SK-N-SH (cell line): ENCODE data around the gene NPHS1. TPM values are rescaled to one million over a fixed set of nuclear protein-coding genes. Genes with fewer than 3 reads are reported as not detected.

ENCODE experiments used
- CTCF ChIA-PET: fragments of 300-600, 350-600 bp; formaldehyde crosslinking; extraction: SDS; loops from one replicate; lab custom pipeline; 2021; lab: Yijun Ruan, JAX
- POLR2A ChIA-PET: fragments of 350-600 bp; sonication (Branson Sonifier 250); formaldehyde crosslinking; extraction: SDS; loops from one replicate; lab custom pipeline; 2020; ENCODE audit warnings: antibody characterized with exemption, inconsistent platforms; lab: Yijun Ruan, JAX
- DNase-seq: peaks from one replicate; pipeline ENCODE4 v3.0.0; 2012
- H2AFZ ChIP-seq: fragments of 200-600 bp; sonication (generic); 2 replicates; pipeline ENCODE4 v1.8.1; 2016; ENCODE audit warnings: antibody characterized with exemption, mild to moderate bottlenecking, low read depth
- H3F3A ChIP-seq: fragments of 200-600 bp; sonication (generic); replicated peaks from 2 replicates; pipeline ENCODE3; 2016; ENCODE audit warnings: antibody characterized with exemption, mild to moderate bottlenecking; ENCODE audit not compliant: insufficient read depth
- H3K27ac ChIP-seq, 2 experiments: fragments of 200-500 bp in 1 of 2; fragments of 200-600 bp in 1 of 2; sonication (Bioruptor generic) in 1 of 2; sonication (generic), shearing (Covaris generic) in 1 of 2; 2 replicates each; pipeline versions ENCODE4 v1.5.1 to v1.6.1; 2014 to 2016; ENCODE audit warnings: low read depth in 2 of 2, inconsistent platforms in 1 of 2, low read length in 1 of 2, mild to moderate bottlenecking in 1 of 2, mixed read lengths in 1 of 2
- H3K27me3 ChIP-seq: fragments of 200-600 bp; sonication (generic), shearing (Covaris generic); 2 replicates; pipeline ENCODE4 v1.6.1; 2016; ENCODE audit warnings: mixed run types; ENCODE audit not compliant: insufficient read depth
- H3K36me3 ChIP-seq, 2 experiments: fragments of 200-500 bp in 1 of 2; fragments of 200-600 bp in 1 of 2; sonication (Bioruptor generic) in 1 of 2; sonication (generic) in 1 of 2; replicated peaks in 1 of 2; 2 replicates each; pipeline versions ENCODE3 to v1.5.1; 2014 to 2016; ENCODE audit warnings: low read length in 1 of 2, mild to moderate bottlenecking in 1 of 2; ENCODE audit not compliant: insufficient read depth in 2 of 2, control insufficient read depth in 1 of 2
- H3K4me1 ChIP-seq, 2 experiments: fragments of 200-500 bp in 1 of 2; fragments of 200-600 bp in 1 of 2; sonication (Bioruptor generic) in 1 of 2; sonication (generic), shearing (Covaris generic) in 1 of 2; 2 replicates each; pipeline versions ENCODE4 v1.5.1 to v1.6.1; 2014 to 2016; ENCODE audit warnings: low read depth in 1 of 2, low read length in 1 of 2, mixed run types in 1 of 2; ENCODE audit not compliant: insufficient read depth in 2 of 2, control insufficient read depth in 1 of 2
- H3K4me2 ChIP-seq: fragments of 200-600 bp; sonication (generic), shearing (Covaris generic); 2 replicates; pipeline ENCODE4 v1.6.1; 2017; ENCODE audit warnings: mixed run types
- H3K4me3 ChIP-seq, 2 experiments: fragments of 200-500 bp in 1 of 2; fragments of 200-600 bp in 1 of 2; sonication (Bioruptor generic) in 1 of 2; sonication (generic), shearing (Covaris generic) in 1 of 2; 2 replicates each; pipeline versions ENCODE4 v1.5.1 to v1.8.1; 2014 to 2016; ENCODE audit warnings: low read depth in 2 of 2, inconsistent platforms in 1 of 2, low read length in 1 of 2, mild to moderate bottlenecking in 1 of 2, mixed read lengths in 1 of 2, moderate library complexity in 1 of 2
- H3K79me2 ChIP-seq: fragments of 200-600 bp; sonication (generic); 2 replicates; pipeline ENCODE4 v1.8.1; 2017; ENCODE audit warnings: mild to moderate bottlenecking; ENCODE audit not compliant: insufficient read depth
- H3K9ac ChIP-seq: fragments of 200-600 bp; sonication (generic); 2 replicates; pipeline ENCODE4 v1.6.1; 2017; ENCODE audit warnings: mixed run types
- H3K9me2 ChIP-seq: fragments of 200-600 bp; sonication (generic); 2 replicates; pipeline ENCODE4 v1.6.1; 2017; ENCODE audit warnings: mixed run types
- H3K9me3 ChIP-seq: fragments of 200-600 bp; sonication (generic); 2 replicates; pipeline ENCODE4 v1.6.1; 2017; ENCODE audit warnings: mixed run types, mild to moderate bottlenecking, moderate library complexity
- H4K20me1 ChIP-seq: fragments of 200-600 bp; sonication (generic); 2 replicates; pipeline ENCODE4 v1.6.1; 2017; ENCODE audit warnings: mild to moderate bottlenecking, mixed run types; ENCODE audit not compliant: insufficient read depth
- CTCF ChIP-seq: fragments of 200-600 bp; sonication (generic); IDR thresholded peaks from 2 replicates; pipeline ENCODE4 v1.6.1; 2017; ENCODE audit warnings: antibody characterized with exemption, mild to moderate bottlenecking, moderate library complexity
- ELF1 ChIP-seq: IDR thresholded peaks from 2 replicates; pipeline ENCODE4 v1.4.0; 2012
- FOSL2 ChIP-seq: IDR thresholded peaks from 2 replicates; pipeline ENCODE4 v1.4.0; 2012; ENCODE audit warnings: low read depth, mild to moderate bottlenecking, moderate library complexity, borderline replicate concordance
- FOXJ3 ChIP-seq: sonication (generic); formaldehyde crosslinking; IDR thresholded peaks from 2 replicates; pipeline ENCODE4 v1.5.1; 2020; ENCODE audit warnings: mild to moderate bottlenecking, missing genetic modification reagents
- FOXM1 ChIP-seq: IDR thresholded peaks from 2 replicates; pipeline ENCODE4 v1.4.0; 2012; ENCODE audit warnings: low read depth, mild to moderate bottlenecking
- GATA2 ChIP-seq: sonication (generic); formaldehyde crosslinking; IDR thresholded peaks from 2 replicates; pipeline ENCODE4 v1.5.0; 2020; ENCODE audit warnings: mild to moderate bottlenecking, missing genetic modification reagents
- JUND ChIP-seq: IDR thresholded peaks from 2 replicates; pipeline ENCODE4 v1.4.0; 2012
- MAX ChIP-seq: IDR thresholded peaks from 2 replicates; pipeline ENCODE4 v1.4.0; 2012; ENCODE audit warnings: low read depth
- NRF1 ChIP-seq: IDR thresholded peaks from 2 replicates; pipeline ENCODE4 v1.6.1; 2012; ENCODE audit warnings: low read depth, mild to moderate bottlenecking, low read length
- PBX3 ChIP-seq: IDR thresholded peaks from 2 replicates; pipeline ENCODE4; 2012
- RAD21 ChIP-seq: IDR thresholded peaks from 2 replicates; pipeline ENCODE4 v1.6.1; 2012; ENCODE audit warnings: mild to moderate bottlenecking, low read length
- RCOR1 ChIP-seq: fragments of 150-350 bp; IDR thresholded peaks from 2 replicates; pipeline ENCODE4 v1.6.1; 2017; ENCODE audit warnings: antibody characterized with exemption, low read length
- REST ChIP-seq: IDR thresholded peaks from 2 replicates; pipeline ENCODE4 v1.6.1; 2012; ENCODE audit warnings: mild to moderate bottlenecking, low read depth, low read length, moderate library complexity
- SIN3A ChIP-seq: IDR thresholded peaks from 2 replicates; pipeline ENCODE4 v1.6.1; 2012; ENCODE audit warnings: low read depth, mild to moderate bottlenecking, low read length, moderate library complexity, borderline replicate concordance
- SMC3 ChIP-seq: IDR thresholded peaks from 2 replicates; pipeline ENCODE4 v1.6.1; 2012; ENCODE audit warnings: low read depth, low read length, improper control_type of control experiment
- USF1 ChIP-seq: IDR thresholded peaks from 2 replicates; pipeline ENCODE4 v1.4.0; 2012; ENCODE audit warnings: low read depth, borderline replicate concordance
- USF2 ChIP-seq: fragments of 150-350 bp; IDR thresholded peaks from 2 replicates; pipeline ENCODE4 v1.6.1; 2017; ENCODE audit warnings: antibody characterized with exemption, low read length, low read depth, borderline replicate concordance
- WGBS: methylation state at CpG from one replicate; pipeline ENCODE4 v1.1.6; 2017; ENCODE audit warnings: low lambda C conversion rate; 5-methylcytosine and 5-hydroxymethylcytosine counted together
- polyA plus RNA-seq, 3 experiments: library from polyadenylated mRNA; depleted of rRNA; stranded (reverse); fragments of >200 nt; gene quantifications; 2 replicates each; pipeline ENCODE4 v1.2.3, GENCODE V29; 2012

NPHS1 gene
- polyA plus RNA-seq, 1 of the 3 experiments (the other 2 are of a cell fraction): not detected

GRCh38 chr19:35848486-35848885 lies 3.8 kb downstream of the NPHS1 start:
- H4K20me1 ChIP-seq: no peaks in the 10 kb centered on the region
- H3K9ac ChIP-seq: no peak overlapping the region
- ChIA-PET POLR2A (no interaction called here), CTCF (interaction anchor here (1.0 kb wide), 1 partner anchor 21 kb away, joined by 4 read pairs; no protein-coding TSS in a partner anchor)
- DNase-seq: no peak
- no peak overlapping the region for H3K4me3 ChIP-seq
- no peaks in the 10 kb centered on the region for H3K79me2 ChIP-seq
- H3K9me2 ChIP-seq: no peaks in the 10 kb centered on the region
- no peak overlapping the region for H3K4me2 ChIP-seq
- H3F3A ChIP-seq: no peaks in the 10 kb centered on the region
- H3K9me3 ChIP-seq: no peaks in the 10 kb centered on the region
- H2AFZ ChIP-seq: no peak overlapping the region
- H3K27ac ChIP-seq: no peak overlapping the region
- WGBS: 61% methylated on average over 8 of the region's 8 CpGs
- peaks cover 58% of the 10 kb centered on the region for H3K27me3 ChIP-seq
- TF ChIP-seq CTCF (no peak), NRF1 (no peak), MAX (no peak), JUND (no peak), SMC3 (no peak), RAD21 (no peak), FOXJ3 (no peak), FOXM1 (no peak), PBX3 (no peak), GATA2 (CRISPR knock-in tag) (no peak), FOSL2 (no peak), ELF1 (no peak)
- peaks cover 0 to 8% of the 10 kb centered on the region in 2 experiments; a peak in 1 of 4 replicates for H3K4me1 ChIP-seq
- H3K36me3 ChIP-seq: no peaks in the 10 kb centered on the region

GRCh38 chr19:35847911-35848310 lies 4.4 kb downstream of the NPHS1 start:
- H3K36me3 ChIP-seq: no peaks in the 10 kb centered on the region
- CTCF ChIA-PET: interaction anchor here (0.6 to 1.0 kb wide), 2 partner anchors 20 to 42 kb away, joined by 3 to 4 read pairs; no protein-coding TSS in a partner anchor
- no peak overlapping the region for H3K9ac ChIP-seq
- WGBS: 59% methylated on average over 8 of the region's 8 CpGs
- no peaks in the 10 kb centered on the region for H3F3A ChIP-seq
- peaks cover 62% of the 10 kb centered on the region for H3K27me3 ChIP-seq
- H3K79me2 ChIP-seq: no peaks in the 10 kb centered on the region
- no peak overlapping the region for H2AFZ ChIP-seq
- POLR2A ChIA-PET: no interaction called here
- H3K9me3 ChIP-seq: no peaks in the 10 kb centered on the region
- no peaks in the 10 kb centered on the region for H3K9me2 ChIP-seq
- no peaks in the 10 kb centered on the region for H4K20me1 ChIP-seq
- H3K4me2 ChIP-seq: no peak overlapping the region
- no peak for DNase-seq
- H3K4me1 ChIP-seq: peaks cover 0 to 8% of the 10 kb centered on the region in 2 experiments; a peak in 1 of 4 replicates
- no peak overlapping the region for H3K27ac ChIP-seq
- no peak overlapping the region for H3K4me3 ChIP-seq
- TF ChIP-seq USF1 (no peak), REST (no peak), RAD21 (no peak), RCOR1 (no peak), PBX3 (no peak), USF2 (no peak), SIN3A (no peak)
